ENCODE data around the gene KIAA1958. TPM values are rescaled to one million over a fixed set of nuclear protein-coding genes. Genes with fewer than 3 reads are reported as not detected.

The KIAA1958 gene
- total and polyA plus RNA-seq, 2 of the 4 experiments (the other 2 are of a cell fraction), result 0.65 to 1.8 TPM

DNA sequence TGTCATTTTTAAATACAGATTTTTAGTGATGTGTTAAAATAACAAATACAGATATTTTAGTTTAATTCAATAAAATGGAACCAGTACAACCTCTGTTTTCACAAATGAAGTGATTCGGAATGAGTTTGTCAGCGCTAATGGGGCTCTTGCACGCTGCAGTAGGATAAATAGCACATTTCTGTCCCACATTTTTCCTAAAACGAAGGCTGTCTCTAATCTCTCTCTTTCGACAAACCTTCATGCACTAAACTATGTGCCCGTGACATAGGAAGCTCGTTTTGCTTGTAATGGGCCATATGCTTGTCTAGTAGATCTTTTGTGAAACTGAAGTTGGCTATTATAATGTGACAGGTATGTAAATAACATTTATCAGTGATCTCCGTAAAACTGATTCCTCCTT, 130.7 kb downstream of the KIAA1958 start:
- ChIA-PET CTCF (no interaction called here), POLR2A (ENCODE audit: unreplicated experiment) (no interaction called here)
- Histone ChIP-seq H3K23ac (ENCODE audit: low read depth, low read length) (no peak overlapping the region), H2BK5ac (ENCODE audit: low read depth, low read length, poor library complexity, severe bottlenecking) (no peak overlapping the region), H3K4me2 (ENCODE audit: low read depth, low read length) (no peak overlapping the region), H4K91ac (ENCODE audit: insufficient read depth, low read depth, low read length) (no peak overlapping the region), H2BK120ac (ENCODE audit: low read depth, low read length) (no peak overlapping the region), H2BK15ac (ENCODE audit: low read depth, low read length) (no peak overlapping the region), H3K27me3 (ENCODE audit: control insufficient read depth, insufficient read depth, low read length) (no peaks in the 10 kb centered on the region), H3K79me1 (ENCODE audit: low read depth in 1 of 2, low read length in 2 of 2) (no peaks in the 10 kb centered on the region), H4K5ac (ENCODE audit: low read depth, low read length) (no peak overlapping the region), H3K4ac (ENCODE audit: low read depth, low read length) (no peak overlapping the region), H3K4me3 (ENCODE audit: insufficient read depth, low read depth, low read length) (no peak overlapping the region), H3K9ac (ENCODE audit: low read depth, low read length) (no peak overlapping the region), H2AK9ac (replicated peaks; ENCODE audit: low read depth, low read length, poor library complexity) (no peak overlapping the region), H3K36me3 (ENCODE audit: control insufficient read depth, insufficient read depth, low read length) (peaks cover 5% of the 10 kb centered on the region; the same call in 1 of the 2 replicates), H2BK20ac (ENCODE audit: low read depth, low read length) (no peak overlapping the region), H3K9me3 (ENCODE audit: control insufficient read depth, insufficient read depth, low read length) (no peaks in the 10 kb centered on the region), H4K8ac (ENCODE audit: low read depth in 2 of 2, low read length in 2 of 2) (no peak overlapping the region), H3K9me1 (ENCODE audit: insufficient read depth, low read length) (0 out of 2 replicates have a peak, but pooled peaks cover 4% of the 10 kb centered on the region), H3K18ac (ENCODE audit: low read depth, low read length) (no peak overlapping the region), H2AK5ac (ENCODE audit: low read depth, low read length) (no peak overlapping the region), H3K14ac (replicated peaks; ENCODE audit: low read depth, low read length) (no peak overlapping the region), H2AFZ (replicated peaks; ENCODE audit: low read length, poor library complexity) (no peak overlapping the region), H3K4me1 (ENCODE audit: control insufficient read depth, insufficient read depth, low read length) (no peaks in the 10 kb centered on the region), H4K20me1 (ENCODE audit: insufficient read depth, low read length) (no peaks in the 10 kb centered on the region), H3K27ac (ENCODE audit: insufficient read depth, low read length) (no peak overlapping the region), H3K56ac (ENCODE audit: extremely low read depth, insufficient read depth, low read length) (no peak overlapping the region)
- intact Hi-C loops (cut with micrococcal nuclease), result no loop called here
- ATAC-seq (ENCODE audit: low read depth) (no peak), DNase-seq (no peak)
- dilution Hi-C loops (cut with HindIII; ENCODE audit: low sequenced_read_pairs, unreplicated experiment), result no loop called here
- WGBS, 2 experiments (ENCODE audit: extremely low coverage in 2 of 2, insufficient read length in 1 of 2), result no CpG with 5 or more reads among the region's 8 CpGs
- in situ Hi-C loops (cut with MboI; ENCODE audit: low sequenced_read_pairs), result no loop called here
- TF ChIP-seq MAZ (IDR thresholded peaks at IDR 0.05; ENCODE audit: borderline replicate concordance, low read depth, low read length), result no peak
- TF ChIP-seq NFE2L2 (IDR thresholded peaks at IDR 0.05; ENCODE audit: low read depth, low read length), result no peak
- TF ChIP-seq MAFK (IDR thresholded peaks at IDR 0.05; ENCODE audit: low read depth, low read length), result no peak
- no peak for TF ChIP-seq FOS (IDR thresholded peaks at IDR 0.05; ENCODE audit: low read depth, low read length)
- TF ChIP-seq MXI1 (IDR thresholded peaks at IDR 0.05; ENCODE audit: borderline replicate concordance, low read depth, low read length), result no peak
- no peak for TF ChIP-seq CHD1 (IDR thresholded peaks at IDR 0.05; ENCODE audit: low read depth, low read length)
- no peak for TF ChIP-seq RFX5 (IDR thresholded peaks at IDR 0.05; ENCODE audit: low read depth, low read length)
- no peak for TF ChIP-seq SMC3 (IDR thresholded peaks at IDR 0.05; ENCODE audit: low read depth, low read length)
- TF ChIP-seq RAD21 (IDR thresholded peaks at IDR 0.05; ENCODE audit: low read length), result no peak
- no peak for TF ChIP-seq ELK1 (IDR thresholded peaks at IDR 0.05; ENCODE audit: borderline replicate concordance, low read depth, low read length)
- TF ChIP-seq BHLHE40 (IDR thresholded peaks at IDR 0.05; ENCODE audit: low read depth, low read length), result no peak
- BruUV-seq (replicated peaks), result no TSS peak
